Neuronal stem cell (in vitro differentiated cells): ENCODE measurements around the gene TBC1D22A.
"Not testable (repeated sequence)": the region's sequence is repeated elsewhere in the genome, so short reads cannot be mapped to it uniquely, and the experiment has no call there.

ENCODE experiments used
- DNase-seq: peaks from one replicate; pipeline ENCODE4 v3.0.0-alpha.2; 2013; ENCODE audit warnings: low spot score
- H2AFZ ChIP-seq: one replicate; pipeline ENCODE4 v1.6.1; 2013; ENCODE audit warnings: mild to moderate bottlenecking, low read length, inconsistent platforms
- H2AK5ac ChIP-seq: 2 replicates; pipeline ENCODE4 v1.6.1; 2013; ENCODE audit warnings: low read depth, mild to moderate bottlenecking, inconsistent platforms, low read length, moderate library complexity, mixed read lengths
- H2BK120ac ChIP-seq: 2 replicates; pipeline ENCODE4 v1.6.1; 2013; ENCODE audit warnings: low read depth, mild to moderate bottlenecking, inconsistent platforms, low read length, moderate library complexity, mixed read lengths
- H2BK12ac ChIP-seq: one replicate; pipeline ENCODE4 v1.6.1; 2013; ENCODE audit warnings: low read length, inconsistent platforms
- H2BK15ac ChIP-seq: 2 replicates; pipeline ENCODE4 v1.6.1; 2013; ENCODE audit warnings: mild to moderate bottlenecking, low read length, inconsistent platforms, mixed read lengths
- H2BK5ac ChIP-seq: one replicate; pipeline ENCODE4 v1.6.1; 2013; ENCODE audit warnings: inconsistent platforms, mild to moderate bottlenecking, low read length, moderate library complexity
- H3K14ac ChIP-seq: one replicate; pipeline ENCODE4 v1.6.1; 2013; ENCODE audit warnings: low read length, inconsistent platforms
- H3K18ac ChIP-seq: 2 replicates; pipeline ENCODE4 v1.6.1; 2013; ENCODE audit warnings: low read length, inconsistent platforms
- H3K23ac ChIP-seq: 2 replicates; pipeline ENCODE4 v1.6.1; 2013; ENCODE audit warnings: low read depth, mild to moderate bottlenecking, mixed read lengths, low read length, inconsistent platforms; ENCODE audit not compliant: poor library complexity
- H3K27ac ChIP-seq: replicated peaks from 3 replicates; pipeline ENCODE4 v1.5.1; 2013; ENCODE audit warnings: low read length, inconsistent platforms
- H3K27me3 ChIP-seq, 3 experiments: 2 replicates each; pipeline ENCODE4 v1.6.1; 2013; ENCODE audit warnings: low read length in 3 of 3, mild to moderate bottlenecking in 2 of 3, inconsistent platforms in 1 of 3, low read depth in 1 of 3, mixed read lengths in 1 of 3, moderate library complexity in 1 of 3; ENCODE audit not compliant: control insufficient read depth in 3 of 3, insufficient read depth in 3 of 3
- H3K36me3 ChIP-seq, 2 donors: replicated peaks in 1 of 2; 2 replicates each; pipeline ENCODE4 v1.6.1; 2013; ENCODE audit warnings: low read length in 2 of 2; ENCODE audit not compliant: control insufficient read depth in 2 of 2, insufficient read depth in 2 of 2
- H3K4ac ChIP-seq: 2 replicates; pipeline ENCODE4 v1.6.1; 2013; ENCODE audit warnings: inconsistent platforms, mild to moderate bottlenecking, low read length, moderate library complexity
- H3K4me1 ChIP-seq, 2 donors: 1 replicate in 1 of 2; 2 replicates in 1 of 2; pipeline ENCODE4 v1.6.1; 2013; ENCODE audit warnings: low read length in 2 of 2, low read depth in 1 of 2; ENCODE audit not compliant: control insufficient read depth in 2 of 2, insufficient read depth in 1 of 2
- H3K4me2 ChIP-seq: one replicate; pipeline ENCODE4 v1.6.1; 2013; ENCODE audit warnings: mild to moderate bottlenecking, low read length, inconsistent platforms; ENCODE audit not compliant: insufficient read depth, poor library complexity, severe bottlenecking
- H3K4me3 ChIP-seq, 2 donors: 2 replicates each; pipeline ENCODE4 v1.5.1; 2013; ENCODE audit warnings: low read length in 2 of 2, mild to moderate bottlenecking in 2 of 2, inconsistent platforms in 1 of 2, moderate library complexity in 1 of 2
- H3K79me1 ChIP-seq: one replicate; pipeline ENCODE4 v1.6.1; 2013; ENCODE audit warnings: low read depth, mild to moderate bottlenecking, inconsistent platforms, low read length, moderate library complexity
- H3K9ac ChIP-seq: one replicate; pipeline ENCODE4 v1.6.1; 2013; ENCODE audit warnings: mild to moderate bottlenecking, low read depth, low read length, inconsistent platforms; ENCODE audit not compliant: poor library complexity
- H3K9me3 ChIP-seq, 2 donors: replicated peaks in 1 of 2; 2 replicates each; pipeline versions ENCODE3 to v1.6.1; 2013; ENCODE audit warnings: low read length in 2 of 2, mild to moderate bottlenecking in 2 of 2, inconsistent platforms in 1 of 2, low read depth in 1 of 2, mixed read lengths in 1 of 2, moderate library complexity in 1 of 2; ENCODE audit not compliant: control insufficient read depth in 2 of 2, insufficient read depth in 1 of 2
- H4K8ac ChIP-seq: one replicate; pipeline ENCODE4 v1.6.1; 2013; ENCODE audit warnings: low read depth, mild to moderate bottlenecking, inconsistent platforms, low read length, moderate library complexity
- H4K91ac ChIP-seq: one replicate; pipeline ENCODE4 v1.6.1; 2013; ENCODE audit warnings: low read length, low read depth, mild to moderate bottlenecking, inconsistent platforms; ENCODE audit not compliant: poor library complexity
- WGBS, 2 donors: extraction: QIAGEN DNeasy Blood & Tissue Kit; methylation state at CpG; one replicate each; pipeline ENCODE4 v1.1.7; 2013; ENCODE audit warnings: missing lambda C conversion rate in 2 of 2, mixed read lengths in 1 of 2; ENCODE audit not compliant: insufficient read length in 2 of 2, insufficient replicate concordance in 1 of 2; ENCODE audit errors: extremely low coverage in 2 of 2; 5-methylcytosine and 5-hydroxymethylcytosine counted together

Gene TBC1D22A

GRCh38 chr22:46731246-46732040 lies 31.0 kb upstream of the TBC1D22A start:
- peaks cover 10 to 26% of the 10 kb centered on the region in 2 donors for H3K4me1 ChIP-seq

GRCh38 chr22:46732041-46732379 lies 30.4 kb upstream of the TBC1D22A start:
- Histone ChIP-seq H3K4me2 (no peak overlapping the region), H3K27me3 (no peaks in the 10 kb centered on the region), H2BK15ac (no peak overlapping the region), H2BK12ac (no peak overlapping the region), H3K23ac (no peak overlapping the region), H2BK5ac (no peak overlapping the region), H4K8ac (no peak overlapping the region), H3K9me3 (no peaks in the 10 kb centered on the region), H2BK120ac (no peak overlapping the region), H3K4me1 (peaks cover 14 to 29% of the 10 kb centered on the region in 2 donors), H3K4me3 (no peak overlapping the region), H3K79me1 (peaks cover 19% of the 10 kb centered on the region), H3K9ac (no peak overlapping the region), H3K27ac (no peak overlapping the region), H3K18ac (peak overlapping the region; percentile 70), H4K91ac (no peak overlapping the region), H3K4ac (no peak overlapping the region), H3K36me3 (peaks cover 14 to 65% of the 10 kb centered on the region in 2 donors), H2AK5ac (no peak overlapping the region), H2AFZ (no peak overlapping the region), H3K14ac (no peak overlapping the region)
- WGBS, 2 donors = no CpG with 5 or more reads among the region's 14 CpGs
- DNase-seq = no peak

More at GRCh38 chr22:46731246-46732040, 31.0 kb upstream of the TBC1D22A start:
- H3K79me1 ChIP-seq = peaks cover 19% of the 10 kb centered on the region
- peak overlapping the region; percentile 5 for H2BK5ac ChIP-seq
- H2AFZ ChIP-seq = no peak overlapping the region
- peak overlapping the region; percentile 75 for H3K14ac ChIP-seq
- H3K36me3 ChIP-seq = peaks cover 14 to 70% of the 10 kb centered on the region in 2 donors
- peak overlapping the region; percentile 89 for H3K23ac ChIP-seq
- peak overlapping the region; percentile 56 for H2AK5ac ChIP-seq
- no peaks in the 10 kb centered on the region for H3K27me3 ChIP-seq
- DNase-seq = no peak
- H3K9ac ChIP-seq = peak overlapping the region; percentile 21
- H3K4me2 ChIP-seq = no peak overlapping the region
- no peak overlapping the region for H2BK15ac ChIP-seq
- H4K91ac ChIP-seq = peak overlapping the region; percentile 72
- no peak overlapping the region for H3K4me3 ChIP-seq
- peak overlapping the region; percentile 83 for H3K18ac ChIP-seq
- no peaks in the 10 kb centered on the region for H3K9me3 ChIP-seq
- peak overlapping the region; percentile 93 for H3K4ac ChIP-seq
- WGBS, 2 donors = no CpG with 5 or more reads among the region's 22 CpGs
- H3K27ac ChIP-seq = no peak overlapping the region
- no peak overlapping the region for H2BK120ac ChIP-seq
- peak overlapping the region; percentile 18 for H2BK12ac ChIP-seq
- peak overlapping the region; percentile 4 for H4K8ac ChIP-seq

GRCh38 chr22:46732513-46732912 lies 29.9 kb upstream of the TBC1D22A start:
- Histone ChIP-seq H2BK5ac (no peak overlapping the region), H2BK120ac (no peak overlapping the region), H2AFZ (no peak overlapping the region), H3K14ac (no peak overlapping the region), H3K36me3 (peaks cover 12 to 63% of the 10 kb centered on the region in 2 donors), H2AK5ac (no peak overlapping the region), H3K27me3 (no peaks in the 10 kb centered on the region), H3K4me2 (no peak overlapping the region), H4K91ac (no peak overlapping the region), H3K9me3 (no peaks in the 10 kb centered on the region), H3K27ac (no peak overlapping the region), H2BK15ac (no peak overlapping the region), H3K79me1 (peaks cover 19% of the 10 kb centered on the region), H3K4me1 (peaks cover 14 to 29% of the 10 kb centered on the region in 2 donors), H2BK12ac (no peak overlapping the region), H3K18ac (no peak overlapping the region), H3K9ac (no peak overlapping the region), H3K23ac (no peak overlapping the region), H3K4me3 (no peak overlapping the region), H4K8ac (no peak overlapping the region), H3K4ac (no peak overlapping the region)
- DNase-seq = no peak
- WGBS, 2 donors = no CpG with 5 or more reads among the region's 7 CpGs

GRCh38 chr22:46734213-46734722 lies 28.2 kb upstream of the TBC1D22A start:
- not testable (repeated sequence) for H2BK15ac ChIP-seq, H2AFZ ChIP-seq, H4K8ac ChIP-seq, H2BK12ac ChIP-seq, H3K23ac ChIP-seq, H3K27me3 ChIP-seq, H3K9me3 ChIP-seq, H2AK5ac ChIP-seq, H3K4me2 ChIP-seq, H2BK120ac ChIP-seq, DNase-seq, H3K18ac ChIP-seq, H3K4ac ChIP-seq, H3K14ac ChIP-seq, H4K91ac ChIP-seq, H3K27ac ChIP-seq, H3K9ac ChIP-seq, H3K4me3 ChIP-seq, H2BK5ac ChIP-seq
- Histone ChIP-seq H3K36me3 (peaks cover 9 to 48% of the 10 kb centered on the region in 2 donors), H3K4me1 (peaks cover 20 to 35% of the 10 kb centered on the region in 2 donors), H3K79me1 (peaks cover 18% of the 10 kb centered on the region)
- no CpG with 5 or more reads among the region's 12 CpGs for WGBS, 2 donors
